B cell (primary cell): ENCODE measurements around the gene PTPRE.

Source experiments
- CTCF ChIP-seq: fragments of 200-600 bp; IDR thresholded peaks from one replicate; pipeline ENCODE4 v1.8.0; 2022; ENCODE audit warnings: antibody characterized with exemption, mild to moderate bottlenecking
- EZH2 ChIP-seq: IDR thresholded peaks from 2 replicates; pipeline ENCODE4 v1.6.1; 2012; ENCODE audit warnings: borderline replicate concordance, low read depth, mild to moderate bottlenecking, moderate library complexity, low read length; ENCODE audit not compliant: insufficient read depth, poor library complexity, severe bottlenecking

DNA sequence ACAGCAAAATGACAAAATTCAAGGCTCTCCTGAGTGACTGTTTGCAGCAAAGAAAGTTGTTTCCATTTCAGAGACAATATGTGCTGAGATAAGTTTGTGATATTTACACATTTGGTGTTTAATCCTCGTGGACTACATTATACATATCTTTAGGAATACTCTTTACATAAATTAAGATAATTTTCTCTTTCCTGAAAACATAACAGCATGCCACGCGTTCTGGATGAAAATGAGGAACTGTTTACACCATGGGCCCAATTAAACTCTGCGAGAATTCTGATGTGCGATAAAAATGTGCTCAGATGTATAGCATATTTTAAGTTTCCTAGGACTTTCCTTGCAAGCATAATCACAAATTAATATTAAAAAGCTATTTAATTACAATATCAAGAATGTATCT is 26.4 kb downstream of the PTPRE start:
- TF ChIP-seq CTCF = no peak
- TF ChIP-seq EZH2 = no peak
